Measurements from ENCODE around the gene KLF1.
A peak's percentile ranks its signal among the peaks of the same experiment; 100 is the strongest.
"Not testable (repeated sequence)": the region's sequence is repeated elsewhere in the genome, so short reads cannot be mapped to it uniquely, and the experiment has no call there.

Gene KLF1

DNA sequence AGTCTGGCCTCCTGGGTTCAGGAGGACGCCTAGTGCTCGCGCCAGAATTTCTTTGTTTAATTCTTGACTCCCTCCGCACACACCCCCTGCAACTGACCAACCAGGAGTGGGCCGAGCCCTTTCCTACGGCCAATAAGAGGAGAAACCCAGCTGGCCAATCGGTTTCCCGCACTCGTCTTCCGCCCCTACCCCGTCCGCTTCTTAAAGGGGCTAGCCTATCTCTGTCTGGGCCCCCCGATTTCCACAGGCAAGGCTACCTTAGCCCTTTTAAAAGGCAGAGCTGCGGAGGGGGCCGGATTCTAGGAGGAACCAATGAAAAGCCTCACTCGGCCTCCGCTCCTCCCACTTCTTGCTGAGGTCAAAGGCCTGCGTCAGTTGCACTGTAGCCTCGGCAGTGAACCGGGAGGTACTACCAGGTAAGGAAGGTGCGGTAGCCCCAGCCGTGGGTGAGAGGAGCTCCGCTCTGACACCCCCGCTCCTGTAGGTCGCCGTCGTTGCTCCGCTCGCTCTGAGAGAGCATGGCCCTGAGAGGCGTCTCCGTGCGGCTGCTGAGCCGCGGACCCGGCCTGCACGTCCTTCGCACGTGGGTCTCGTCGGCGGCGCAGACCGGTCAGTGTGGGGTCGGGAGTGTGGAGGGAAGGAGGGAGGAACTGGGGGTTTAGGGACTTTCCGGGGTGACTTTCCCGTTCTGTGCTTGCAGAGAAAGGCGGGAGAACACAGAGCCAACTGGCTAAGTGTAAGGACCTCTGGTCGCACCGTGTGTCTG, 4.0 kb upstream of the KLF1 start, which contains the start of gene GCDH:
Gene GCDH (plus strand): TSS at position 374 of the 766 bp plus-strand sequence. CDS start 145 bp downstream, at position 519.
- peak; percentile 94 for DNase-seq (ENCODE audit: low read depth)

DNA sequence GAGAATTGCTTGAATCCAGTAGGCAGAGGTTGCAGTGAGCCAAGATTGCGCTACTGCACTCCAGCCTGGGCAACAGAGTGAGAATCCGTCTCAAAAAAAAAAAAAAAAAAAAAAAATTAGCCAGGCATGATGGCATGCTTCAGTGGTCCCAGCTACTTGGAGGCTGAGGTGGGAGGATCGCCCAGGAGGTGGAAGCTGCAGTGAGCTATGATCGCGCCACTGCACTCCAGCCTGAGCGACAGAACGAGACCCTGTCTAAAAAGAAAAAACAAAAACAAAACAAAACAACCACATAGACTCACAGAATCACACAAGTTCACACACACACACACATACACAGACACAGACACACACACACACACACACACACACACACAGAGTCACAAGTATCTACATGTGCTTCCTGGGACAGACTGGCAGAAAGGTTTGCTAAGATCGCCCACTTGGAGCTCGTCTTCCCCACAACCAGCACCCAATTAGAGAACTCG, 3.3 kb upstream of the KLF1 start:
- DNase-seq (ENCODE audit: low read depth): not testable (repeated sequence)

DNA sequence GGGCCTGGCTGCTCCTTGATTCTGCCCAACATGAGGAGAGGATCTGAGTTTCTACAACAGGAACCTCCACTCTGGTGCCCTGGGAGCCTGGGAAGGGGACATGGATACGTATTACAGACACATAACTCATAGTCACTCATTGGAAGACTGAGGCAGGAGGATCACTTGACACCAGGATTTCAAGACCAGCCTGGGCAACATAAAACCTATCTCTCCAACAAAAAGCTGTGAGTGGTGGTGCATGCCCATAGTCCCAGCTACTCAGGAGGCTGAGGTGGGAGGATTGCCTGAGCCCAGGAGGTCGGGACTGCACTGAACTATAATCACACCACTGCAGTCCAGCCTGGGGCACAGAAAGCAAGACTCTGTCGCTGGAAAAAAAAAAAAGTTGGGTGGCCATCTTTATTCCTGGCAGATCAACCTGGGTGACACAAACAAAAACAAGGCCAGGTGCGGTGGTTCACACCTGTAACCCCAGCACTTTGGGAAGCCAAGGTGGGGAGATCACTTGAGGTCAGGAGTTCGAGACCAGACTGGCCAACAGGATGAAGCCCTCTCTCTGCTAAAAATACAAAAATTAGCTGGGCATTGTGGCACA, 1.1 kb upstream of the KLF1 start:
- DNase-seq (ENCODE audit: low read depth): no peak

DNA sequence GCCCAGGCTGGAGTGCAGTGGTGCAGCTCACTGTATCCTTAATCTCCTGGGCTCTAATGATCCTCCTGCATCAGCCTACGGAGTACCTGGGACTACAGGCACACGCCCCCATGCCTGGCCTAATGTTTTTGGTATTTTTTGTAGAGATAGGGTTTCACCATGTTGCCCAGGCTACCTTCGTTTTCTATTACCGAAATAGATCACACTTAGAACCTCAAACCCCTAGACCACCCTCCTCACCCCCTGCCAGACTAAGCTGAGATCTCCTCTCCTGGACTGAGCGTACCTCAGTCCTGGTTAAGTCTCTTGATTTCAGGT, 391 bp downstream of the KLF1 start:
- DNase-seq (ENCODE audit: low read depth): no peak

DNA sequence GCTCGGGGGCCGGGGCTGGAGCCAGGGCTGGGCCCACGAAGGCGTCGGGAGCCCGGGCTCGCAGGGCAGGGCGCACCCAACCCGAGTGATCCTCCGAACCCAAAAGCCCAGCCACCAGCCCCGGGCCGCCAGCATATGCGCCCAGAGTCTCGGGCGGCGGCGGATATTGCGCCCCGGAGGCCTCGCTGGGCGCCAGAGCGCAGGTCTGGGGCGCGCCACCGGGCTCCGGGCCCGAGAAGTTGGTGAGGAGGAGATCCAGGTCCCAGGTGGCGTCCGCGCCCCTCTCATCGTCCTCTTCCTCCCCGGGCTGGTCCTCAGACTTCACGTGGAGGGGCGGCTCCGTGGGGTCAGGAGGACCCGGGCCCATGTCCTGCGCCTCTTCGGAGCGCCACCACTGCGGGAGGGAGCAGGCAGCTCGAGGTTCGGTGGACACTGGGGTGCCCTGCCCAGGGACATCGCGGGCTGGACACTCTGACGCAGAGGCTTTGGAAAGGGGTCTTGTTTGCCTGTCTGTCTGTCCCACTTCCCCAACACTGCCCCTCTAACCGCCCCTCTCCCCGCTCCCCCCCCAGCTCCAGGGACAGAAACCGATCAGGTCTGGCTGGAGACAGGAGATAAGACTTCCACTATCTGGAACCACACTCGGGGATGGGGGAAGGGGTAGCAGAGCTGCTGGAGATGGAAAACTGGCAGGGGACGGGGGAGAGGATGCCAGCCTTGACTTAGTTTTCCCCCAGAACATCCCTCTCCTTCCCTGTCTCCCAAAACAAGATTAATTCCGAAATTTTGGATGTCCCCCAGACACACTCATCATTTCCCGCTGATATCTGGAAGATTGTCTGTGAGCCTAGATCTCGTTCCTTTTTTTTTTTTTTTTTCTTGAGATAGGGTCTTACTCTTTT, 1.0 kb downstream of the KLF1 start:
- DNase-seq (ENCODE audit: low read depth): no peak

DNA sequence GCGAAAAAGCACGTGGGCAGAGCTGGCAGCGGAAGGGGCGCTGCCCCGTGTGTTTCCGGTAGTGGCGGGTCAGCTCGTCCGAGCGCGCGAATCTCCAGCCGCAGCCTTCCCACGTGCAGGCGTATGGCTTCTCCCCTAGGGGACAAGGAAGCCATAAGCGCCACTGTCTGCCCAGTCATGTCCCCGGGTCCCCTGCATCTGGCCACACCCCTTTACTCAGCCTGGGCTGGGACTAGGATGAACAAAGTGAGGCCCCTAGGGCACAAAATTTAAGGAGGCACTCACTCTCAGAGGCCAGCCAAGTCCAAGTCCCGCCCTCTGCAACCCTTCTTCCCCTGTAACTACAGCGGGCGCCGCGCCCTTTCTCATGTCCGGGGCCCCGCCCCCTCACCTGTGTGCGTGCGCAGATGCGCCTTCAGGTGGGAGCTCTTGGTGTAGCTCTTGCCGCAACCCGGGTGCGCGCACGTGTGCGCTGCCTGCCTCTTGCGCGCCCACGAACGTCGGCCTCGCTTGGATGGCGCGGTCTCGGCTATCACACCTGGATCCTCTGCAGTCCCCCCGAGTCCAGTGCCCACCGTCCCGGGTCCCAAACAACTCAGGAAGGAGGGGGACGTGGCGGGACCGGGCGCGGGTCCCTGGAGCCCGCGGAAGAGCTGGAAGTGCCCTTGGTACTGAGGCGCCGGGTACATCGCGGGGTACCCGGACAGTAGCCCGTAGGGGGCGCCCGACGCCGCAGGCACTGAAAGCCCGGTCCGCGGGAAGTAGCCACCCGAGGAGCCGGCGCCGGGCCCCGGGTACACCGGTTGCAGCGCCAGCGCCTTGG, 1.9 kb downstream of the KLF1 start:
- peak; percentile 74 for DNase-seq (ENCODE audit: low read depth)

DNA sequence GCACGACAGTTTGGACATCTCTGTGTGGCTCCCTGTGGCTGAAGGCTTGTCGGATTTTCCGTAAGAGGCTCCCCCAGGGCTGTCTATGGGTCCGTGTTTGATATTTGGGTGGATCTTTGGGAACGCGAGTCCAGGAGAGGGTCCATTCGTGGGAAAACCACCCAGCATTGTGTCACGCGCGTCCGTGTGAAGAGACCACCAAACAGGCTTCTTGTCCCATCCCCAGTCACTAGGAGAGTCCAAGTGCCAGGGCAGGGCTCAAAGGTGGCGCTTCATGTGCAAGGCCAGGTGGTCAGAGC, 2.4 kb downstream of the KLF1 start:
- no peak for DNase-seq (ENCODE audit: low read depth)

DNA sequence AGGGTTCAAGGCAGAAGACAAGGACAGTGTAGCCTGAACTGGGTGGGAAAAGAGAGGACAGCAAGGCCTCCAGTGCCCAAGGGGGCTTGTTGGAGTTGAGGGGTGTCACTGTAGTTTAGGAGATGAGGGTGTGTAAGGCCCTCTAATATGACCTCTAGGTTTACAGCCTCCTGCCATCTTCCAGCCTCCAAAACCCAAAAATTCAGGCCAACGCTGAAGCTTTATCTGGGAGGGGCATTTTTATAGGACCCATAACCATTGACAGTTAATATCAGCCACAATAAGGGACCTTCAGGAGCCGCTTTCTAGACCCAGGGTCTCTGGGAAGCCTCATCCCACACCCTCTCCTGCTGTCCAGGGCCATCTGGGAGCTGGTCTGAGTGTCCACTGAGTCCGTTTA, 2.8 kb downstream of the KLF1 start:
- DNase-seq (ENCODE audit: low read depth): no peak

DNA sequence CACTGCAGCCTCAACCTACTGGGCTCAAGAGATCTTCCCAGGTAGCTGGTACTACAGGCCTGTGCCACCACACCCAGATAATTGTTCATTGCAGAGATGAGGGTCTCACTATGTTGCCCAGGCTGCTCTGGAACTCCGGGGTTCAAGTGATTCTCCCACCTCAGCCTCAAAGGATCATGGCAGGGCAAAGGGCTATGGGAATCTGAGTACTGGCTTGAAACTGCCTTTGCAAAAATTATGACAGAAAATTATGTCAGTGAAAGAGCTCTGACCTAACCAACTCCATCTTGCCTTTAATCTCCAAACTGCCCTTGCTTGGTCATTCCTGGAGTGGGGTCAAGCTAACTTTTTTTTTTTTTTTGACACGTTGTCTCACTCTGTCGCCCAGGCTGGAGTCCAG, 4.4 kb downstream of the KLF1 start:
- DNase-seq (ENCODE audit: low read depth): no peak

DNA sequence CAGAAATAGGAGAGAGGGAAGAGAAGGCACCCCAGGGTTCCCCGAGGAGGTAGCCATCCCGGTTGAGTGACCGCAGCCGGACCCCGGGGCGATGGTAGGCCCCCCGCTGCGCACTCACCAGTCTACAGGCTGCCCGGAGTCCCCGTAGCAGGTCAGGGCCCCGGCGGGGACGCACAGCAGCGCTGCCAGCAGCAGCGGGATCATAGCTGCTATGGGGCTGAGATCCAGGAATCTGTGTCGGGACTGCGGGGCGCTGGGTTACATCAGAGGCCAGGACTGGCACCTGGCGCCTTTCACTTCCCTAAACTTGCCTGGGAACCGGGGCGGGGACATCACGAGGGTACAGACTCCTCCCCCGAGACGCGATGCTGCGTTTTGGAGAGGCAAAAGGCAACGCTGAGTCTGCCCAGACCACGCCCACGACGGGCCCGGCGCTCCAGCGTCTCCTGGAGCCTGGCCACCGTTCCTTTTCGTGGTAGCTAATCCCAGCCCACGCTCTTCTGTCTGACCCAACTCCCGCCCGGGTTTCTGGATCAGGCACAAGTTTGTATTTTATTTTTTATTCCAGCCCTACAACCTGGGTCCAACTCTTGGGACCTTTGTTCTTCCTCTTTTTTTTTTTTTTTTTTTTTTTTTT, 5.7 kb downstream of the KLF1 start, which contains the start of gene DNASE2:
Gene DNASE2 (minus strand): TSS at position 278 of the 637 bp plus-strand sequence. CDS start 74 bp downstream, at position 204.
- DNase-seq (ENCODE audit: low read depth): peak; percentile 85

DNA sequence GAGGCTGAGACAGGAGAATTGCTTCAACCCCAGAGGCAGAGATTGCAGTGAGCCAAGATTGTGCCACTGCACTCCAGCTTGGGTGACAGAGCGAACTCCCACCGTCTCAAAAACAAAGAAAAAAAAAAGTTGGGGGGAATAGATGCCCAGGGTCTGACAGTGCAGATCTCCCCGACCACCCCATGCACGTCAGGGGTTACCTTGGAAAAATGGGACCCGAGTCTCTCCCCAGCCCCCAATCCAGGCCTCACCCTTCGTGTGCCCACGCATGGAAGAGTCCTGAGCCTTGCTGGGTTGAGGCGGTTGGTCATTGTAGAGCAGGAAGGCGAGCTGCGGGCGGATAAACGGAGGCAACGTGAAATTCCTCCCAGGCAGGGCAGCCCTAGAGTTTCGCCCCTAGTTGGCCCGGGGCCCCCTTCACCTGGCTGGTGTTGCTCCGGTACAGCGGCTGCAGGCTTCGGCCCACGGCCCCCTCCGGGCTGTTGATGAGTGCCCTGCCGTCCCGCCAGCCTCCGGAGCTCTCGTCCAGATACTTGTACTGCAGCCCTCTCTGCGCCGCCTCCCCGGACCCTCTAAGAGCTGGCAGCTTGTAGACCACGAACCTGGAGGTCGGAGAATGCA, 6.3 kb downstream of the KLF1 start:
- no peak for DNase-seq (ENCODE audit: low read depth)

DNA sequence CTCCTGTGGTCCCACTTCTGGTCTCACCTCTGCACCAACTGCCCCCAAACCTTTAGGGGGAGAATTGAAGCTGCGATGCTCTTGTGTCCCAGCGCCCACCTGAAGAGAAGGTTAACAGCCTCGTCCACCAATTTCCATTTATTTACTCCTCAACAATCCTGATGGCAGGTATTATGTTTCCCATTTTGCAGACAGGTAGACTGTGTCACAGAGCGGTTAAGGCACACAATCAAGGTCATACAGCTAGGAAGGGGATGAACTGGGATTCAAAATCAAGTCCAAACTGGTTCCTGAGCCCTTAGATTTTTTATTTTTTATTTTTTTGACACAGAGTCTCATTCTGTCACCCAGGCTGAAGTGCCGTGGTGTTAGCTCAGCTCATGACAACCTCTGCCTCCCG, 11.9 kb downstream of the KLF1 start:
- DNase-seq (ENCODE audit: low read depth): no peak

DNA sequence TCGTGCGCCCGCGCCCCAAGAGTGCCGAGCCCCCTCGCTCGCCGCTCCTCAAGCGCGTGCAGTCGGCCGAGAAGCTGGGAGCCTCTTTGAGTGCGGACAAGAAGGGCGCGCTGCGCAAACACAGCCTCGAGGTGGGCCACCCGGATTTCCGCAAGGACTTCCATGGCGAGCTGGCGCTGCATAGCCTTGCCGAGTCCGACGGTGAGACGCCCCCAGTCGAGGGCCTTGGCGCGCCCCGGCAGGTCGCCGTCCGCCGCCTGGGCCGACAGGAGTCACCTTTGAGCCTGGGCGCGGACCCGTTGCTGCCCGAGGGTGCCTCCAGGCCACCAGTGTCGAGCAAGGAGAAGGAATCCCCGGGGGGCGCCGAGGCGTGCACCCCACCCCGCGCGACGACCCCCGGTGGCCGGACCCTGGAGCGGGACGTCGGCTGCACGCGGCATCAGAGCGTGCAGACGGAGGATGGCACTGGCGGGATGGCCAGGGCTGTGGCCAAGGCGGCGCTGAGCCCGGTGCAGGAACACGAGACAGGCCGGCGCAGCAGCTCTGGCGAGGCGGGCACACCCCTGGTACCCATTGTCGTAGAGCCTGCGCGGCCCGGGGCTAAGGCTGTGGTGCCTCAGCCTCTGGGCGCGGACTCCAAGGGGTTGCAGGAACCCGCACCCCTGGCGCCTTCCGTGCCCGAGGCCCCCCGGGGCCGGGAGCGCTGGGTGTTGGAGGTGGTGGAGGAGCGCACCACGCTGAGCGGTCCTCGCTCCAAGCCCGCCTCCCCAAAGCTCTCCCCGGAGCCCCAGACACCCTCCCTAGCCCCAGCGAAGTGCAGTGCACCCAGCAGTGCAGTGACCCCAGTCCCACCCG, 12.9 kb downstream of the KLF1 start:
- no peak for DNase-seq (ENCODE audit: low read depth)

DNA sequence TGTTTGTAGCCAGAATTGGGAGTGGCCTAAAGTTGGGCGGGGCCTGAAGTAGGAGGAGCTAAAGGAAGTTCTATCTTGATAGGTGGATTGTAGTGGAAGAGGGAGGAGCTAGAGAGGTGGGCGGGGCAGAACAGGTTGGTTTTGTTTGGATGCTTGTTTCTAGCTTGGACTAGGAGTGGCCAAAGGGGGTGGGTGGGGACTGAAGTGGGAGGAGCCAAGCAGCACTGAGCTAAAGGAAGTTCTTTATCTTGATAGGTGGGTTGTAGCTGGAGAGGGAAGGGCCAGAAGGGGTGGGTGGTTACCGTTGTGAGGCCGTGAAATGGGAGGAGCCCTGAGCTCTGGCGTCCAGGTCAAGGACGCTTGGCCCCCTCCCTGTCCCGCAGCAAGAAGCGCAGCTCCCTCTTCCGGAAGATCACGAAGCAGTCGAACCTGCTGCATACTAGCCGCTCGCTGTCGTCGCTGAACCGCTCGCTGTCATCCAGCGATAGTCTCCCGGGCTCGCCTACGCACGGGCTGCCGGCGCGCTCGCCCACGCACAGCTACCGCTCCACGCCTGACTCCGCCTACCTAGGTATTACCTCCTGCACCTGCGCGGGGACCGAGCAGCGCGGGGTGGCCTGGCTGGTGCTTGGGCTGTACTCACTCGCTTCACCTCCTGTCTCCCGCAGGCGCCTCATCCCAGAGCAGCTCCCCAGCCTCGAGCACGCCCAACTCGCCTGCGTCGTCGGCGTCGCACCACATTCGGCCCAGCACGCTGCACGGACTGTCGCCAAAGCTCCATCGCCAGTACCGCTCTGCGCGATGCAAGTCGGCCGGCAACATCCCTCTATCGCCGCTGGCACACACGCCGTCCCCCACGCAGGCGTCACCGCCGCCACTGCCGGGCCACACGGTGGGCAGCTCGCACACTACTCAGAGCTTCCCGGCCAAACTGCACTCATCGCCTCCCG, 13.8 kb downstream of the KLF1 start:
- peak; percentile 31 for DNase-seq (ENCODE audit: low read depth)

DNA sequence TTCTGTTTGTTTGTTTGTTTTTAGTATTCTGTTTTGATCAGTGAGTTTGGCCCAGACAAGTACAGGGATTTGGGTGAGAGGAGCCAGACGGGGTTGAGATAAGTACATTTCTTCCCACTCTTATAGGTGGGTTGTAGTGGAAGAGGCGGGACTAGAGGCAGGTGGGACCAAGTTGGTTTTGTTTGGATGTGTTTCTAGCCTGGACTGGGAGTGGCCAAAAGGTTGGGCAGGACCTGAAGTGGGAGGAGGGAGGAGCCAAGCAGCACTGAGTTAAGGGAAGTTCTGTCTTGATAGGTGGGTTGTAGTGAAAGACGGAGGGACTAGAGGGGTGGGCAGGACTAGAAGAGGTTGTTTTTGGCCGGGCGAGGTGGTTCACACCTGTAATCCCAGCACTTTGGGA, 14.7 kb downstream of the KLF1 start:
- no peak for DNase-seq (ENCODE audit: low read depth)

DNA sequence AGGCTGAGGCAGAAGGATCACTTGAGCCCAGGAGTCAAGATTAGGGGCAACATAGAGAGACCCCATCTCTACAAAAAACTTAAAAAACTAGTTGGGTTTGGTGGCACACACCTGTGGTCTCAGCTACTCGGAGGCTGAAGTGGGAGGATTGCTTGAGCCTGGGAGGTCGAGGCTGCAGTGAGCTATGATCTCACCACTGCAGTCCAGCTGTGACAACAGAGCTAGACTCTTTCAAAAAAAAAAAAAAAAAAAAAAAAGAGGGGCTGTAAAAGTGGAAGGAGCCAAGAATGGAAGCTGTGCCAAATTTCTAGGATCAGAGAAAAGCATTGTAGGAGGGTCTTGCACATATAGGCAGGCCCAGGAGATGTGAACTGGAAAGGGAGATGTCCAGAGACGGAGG, 15.3 kb downstream of the KLF1 start:
- DNase-seq (ENCODE audit: low read depth): no peak

DNA sequence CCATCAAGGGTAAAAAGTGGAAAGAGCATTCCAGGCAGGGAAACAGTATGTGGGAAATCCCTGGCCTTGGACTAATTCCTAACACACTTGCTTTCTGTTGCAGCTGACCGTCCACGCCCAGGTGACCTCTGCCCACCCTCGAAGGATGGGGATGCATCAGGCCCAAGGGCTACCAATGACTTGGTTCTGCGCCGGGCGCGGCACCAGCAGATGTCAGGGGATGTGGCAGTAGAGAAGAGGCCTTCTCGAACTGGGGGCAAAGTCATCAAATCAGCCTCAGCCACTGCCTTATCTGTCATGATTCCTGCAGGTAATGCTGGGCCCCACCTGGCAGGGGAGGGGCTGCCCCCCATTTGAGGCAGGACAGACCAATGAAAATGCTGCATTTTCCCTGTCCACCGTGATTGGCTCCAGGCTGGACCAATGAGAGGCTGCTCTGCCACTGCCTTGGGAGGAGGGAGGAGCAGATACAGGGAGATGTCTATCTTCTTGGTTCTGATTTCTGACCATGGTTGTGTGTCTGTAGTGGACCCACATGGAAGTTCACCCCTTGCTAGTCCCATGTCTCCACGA, 18.4 kb downstream of the KLF1 start:
- no peak for DNase-seq (ENCODE audit: low read depth)
